Measurements from ENCODE around the gene AP2S1. TPM values are rescaled to one million over a fixed set of nuclear protein-coding genes. Genes with fewer than 3 reads are reported as not detected.
"Not testable (repeated sequence)": the region's sequence is repeated elsewhere in the genome, so short reads cannot be mapped to it uniquely, and the experiment has no call there.

AP2S1 gene
- total and polyA plus RNA-seq, 4 experiments from 2014 or later, result 40.7 to 67.6 (median 52.3) TPM

DNA sequence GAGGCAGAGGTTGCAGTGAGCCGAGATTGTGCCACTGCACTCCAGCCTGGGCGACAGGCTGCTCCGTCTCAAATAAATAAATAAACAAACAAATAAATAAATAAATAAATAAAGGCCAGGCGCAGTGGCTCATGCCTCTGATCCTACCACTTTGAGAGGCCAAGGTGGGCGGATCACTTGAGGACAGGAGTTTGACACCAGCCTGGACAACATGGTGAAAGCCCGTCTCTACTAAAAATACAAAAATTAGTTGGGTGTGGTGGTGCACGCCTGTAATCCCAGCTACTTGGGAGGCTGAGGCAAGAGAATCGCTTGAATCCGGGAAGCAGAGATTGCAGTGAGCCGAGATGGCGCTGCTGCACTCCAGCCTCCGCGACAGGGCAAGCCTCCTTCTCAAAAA lies 4.1 kb upstream of the AP2S1 start:
- H3K36me3 ChIP-seq (ENCODE audit: insufficient read depth, low read length); H3K27ac ChIP-seq (ENCODE audit: low read depth, low read length); H3K4me3 Mint-ChIP-seq; DNase-seq; H3K9me3 ChIP-seq (ENCODE audit: control insufficient read depth in 1 of 2, low read length in 2 of 2); H3K4me3 ChIP-seq (ENCODE audit: low read length in 2 of 2); POLR2A ChIA-PET (ENCODE audit: partially characterized antibody); H3K36me3 Mint-ChIP-seq; H3K27me3 Mint-ChIP-seq; H3K27me3 ChIP-seq (ENCODE audit: insufficient read depth, low read length); H3K9me3 Mint-ChIP-seq: not testable (repeated sequence)
- peaks cover 16 to 28% (median 22%) of the 10 kb centered on the region in 4 donors for H3K4me1 Mint-ChIP-seq
- intact Hi-C loops (cut with micrococcal nuclease), result loop anchor here (5.0 to 10.0 kb wide), 2 partner anchors 158 to 1510 kb away; partner anchors contain the start of genes SYNGR4 and TMEM143
- peaks cover 26% of the 10 kb centered on the region for H3K4me1 ChIP-seq (ENCODE audit: insufficient read depth, low read length)
- CTCF ChIA-PET (ENCODE audit: partially characterized antibody), result interaction anchor here (1.1 to 6.7 kb wide), 3 partner anchors 136 to 180 kb away, joined by 3 to 123 read pairs (median 3); no protein-coding TSS in a partner anchor
- H3K27ac Mint-ChIP-seq, result peak overlapping the region in 1 of 7 donors; percentile 54

DNA sequence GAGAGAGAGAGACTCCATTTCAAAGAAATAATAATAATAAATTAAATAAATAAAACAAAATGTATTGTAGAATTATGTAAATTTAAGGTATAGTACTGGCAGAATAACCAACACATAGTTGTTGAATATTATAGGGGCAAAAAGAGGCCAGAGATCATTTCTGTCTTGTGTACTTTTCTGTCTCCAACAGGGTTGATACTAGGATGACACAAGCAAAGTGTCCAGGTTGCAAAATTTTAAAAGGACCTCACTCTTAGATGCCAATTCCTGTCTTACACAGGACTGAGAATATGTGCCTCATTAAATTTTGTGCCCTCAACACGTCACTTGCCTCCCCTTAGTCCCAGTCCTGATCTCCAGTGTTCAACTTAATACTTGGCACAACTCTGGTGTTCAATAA lies 2.2 kb upstream of the AP2S1 start:
- Mint-ChIP-seq H3K9me3 (no peaks in the 10 kb centered on the region), H3K27me3 (no peaks in the 10 kb centered on the region), H3K36me3 (peaks cover under 1 to 6% of the 10 kb centered on the region in 2 donors), H3K4me3 (no peak overlapping the region), H3K27ac (peak overlapping the region in 1 of 7 donors; percentile 42), H3K4me1 (peaks cover 19 to 35% (median 25%) of the 10 kb centered on the region in 4 donors)
- POLR2A ChIA-PET (ENCODE audit: partially characterized antibody), result no interaction called here
- Histone ChIP-seq H3K4me1 (ENCODE audit: insufficient read depth, low read length) (peaks cover 25% of the 10 kb centered on the region), H3K9me3 (ENCODE audit: control insufficient read depth in 1 of 2, low read length in 2 of 2) (no peaks in the 10 kb centered on the region), H3K36me3 (ENCODE audit: insufficient read depth, low read length) (no peaks in the 10 kb centered on the region), H3K27ac (ENCODE audit: low read depth, low read length) (no peak overlapping the region), H3K4me3 (ENCODE audit: low read length in 2 of 2) (no peak overlapping the region), H3K27me3 (ENCODE audit: insufficient read depth, low read length) (no peaks in the 10 kb centered on the region)
- intact Hi-C loops (cut with micrococcal nuclease), result loop anchor here (10.0 kb wide), 1 partner anchor 1512 kb away; the partner anchor contains the start of genes SYNGR4 and TMEM143
- CTCF ChIA-PET (ENCODE audit: partially characterized antibody), result interaction anchor here (1.2 to 6.7 kb wide), 2 partner anchors 12 to 138 kb away, joined by 8 to 123 read pairs; no protein-coding TSS in a partner anchor
- no peak for DNase-seq

- POLR2A ChIA-PET (ENCODE audit: partially characterized antibody), result interaction anchor here (1.3 to 1.8 kb wide), 3 partner anchors 12 to 106 kb away, joined by 5 to 7 read pairs (median 5); no protein-coding TSS in a partner anchor
- H3K27me3 Mint-ChIP-seq, result no peaks in the 10 kb centered on the region
Measured at GRCh38 chr19:46849610-46850009, 1.0 kb downstream of the AP2S1 start.

GRCh38 chr19:46848389-46848788 lies 2.3 kb downstream of the AP2S1 start:
- H3K9me3 Mint-ChIP-seq, result no peaks in the 10 kb centered on the region
- H3K36me3 ChIP-seq (ENCODE audit: insufficient read depth, low read length), result peaks cover 8% of the 10 kb centered on the region
- H3K27me3 ChIP-seq (ENCODE audit: insufficient read depth, low read length), result no peaks in the 10 kb centered on the region
- H3K27ac Mint-ChIP-seq, result no peak overlapping the region
- no peak overlapping the region for H3K4me3 Mint-ChIP-seq
- H3K36me3 Mint-ChIP-seq, result peaks cover 16 to 21% of the 10 kb centered on the region in 2 donors
- H3K4me1 Mint-ChIP-seq, result peaks cover 16 to 33% (median 24%) of the 10 kb centered on the region in 4 donors
- no peak overlapping the region for H3K27ac ChIP-seq (ENCODE audit: low read depth, low read length)
- CTCF ChIA-PET (ENCODE audit: partially characterized antibody), result interaction anchor here (11.4 kb wide), 1 partner anchor 94 kb away, joined by 335 read pairs; no protein-coding TSS in a partner anchor
- POLR2A ChIA-PET (ENCODE audit: partially characterized antibody), result no interaction called here
- H3K27me3 Mint-ChIP-seq, result no peaks in the 10 kb centered on the region
- intact Hi-C loops (cut with micrococcal nuclease), result no loop called here
- DNase-seq, result no peak
- H3K4me1 ChIP-seq (ENCODE audit: insufficient read depth, low read length), result peaks cover 12% of the 10 kb centered on the region
- no peaks in the 10 kb centered on the region for H3K9me3 ChIP-seq (ENCODE audit: control insufficient read depth in 1 of 2, low read length in 2 of 2)
- H3K4me3 ChIP-seq (ENCODE audit: low read length in 2 of 2), result no peak overlapping the region

More at GRCh38 chr19:46849610-46850009, 1.0 kb downstream of the AP2S1 start:
- Histone ChIP-seq H3K9me3 (ENCODE audit: control insufficient read depth in 1 of 2, low read length in 2 of 2) (no peaks in the 10 kb centered on the region), H3K27ac (ENCODE audit: low read depth, low read length) (peak overlapping the region; percentile 85), H3K4me1 (ENCODE audit: insufficient read depth, low read length) (peaks cover 12% of the 10 kb centered on the region), H3K36me3 (ENCODE audit: insufficient read depth, low read length) (peaks cover under 1% of the 10 kb centered on the region), H3K4me3 (ENCODE audit: low read length in 2 of 2) (peak overlapping the region; percentile 62 to 86), H3K27me3 (ENCODE audit: insufficient read depth, low read length) (no peaks in the 10 kb centered on the region)
- Mint-ChIP-seq H3K9me3 (no peaks in the 10 kb centered on the region), H3K4me3 (peak overlapping the region; percentile 78 to 97 (median 94)), H3K36me3 (peaks cover 12 to 17% of the 10 kb centered on the region in 2 donors), H3K27ac (peak overlapping the region; percentile 62 to 96 (median 93)), H3K4me1 (peaks cover 16 to 30% (median 25%) of the 10 kb centered on the region in 4 donors)
- intact Hi-C loops (cut with micrococcal nuclease), result loop anchor here (1.0 to 10.0 kb wide), 2 partner anchors 199 to 1515 kb away; partner anchors contain the start of genes SYNGR4, TMEM143 and TMEM160
- no peak for DNase-seq
- CTCF ChIA-PET (ENCODE audit: partially characterized antibody), result interaction anchor here (1.1 to 2.6 kb wide), 3 partner anchors 9 to 164 kb away, joined by 3 to 16 read pairs (median 4); no protein-coding TSS in a partner anchor

- Histone ChIP-seq H3K4me1 (ENCODE audit: insufficient read depth, low read length) (peaks cover 12% of the 10 kb centered on the region), H3K36me3 (ENCODE audit: insufficient read depth, low read length) (peaks cover 17% of the 10 kb centered on the region), H3K27ac (ENCODE audit: low read depth, low read length) (no peak overlapping the region), H3K9me3 (ENCODE audit: control insufficient read depth in 1 of 2, low read length in 2 of 2) (no peaks in the 10 kb centered on the region), H3K27me3 (ENCODE audit: insufficient read depth, low read length) (no peaks in the 10 kb centered on the region), H3K4me3 (ENCODE audit: low read length in 2 of 2) (no peak overlapping the region)
- H3K4me3 Mint-ChIP-seq, result no peak overlapping the region
- H3K27me3 Mint-ChIP-seq, result no peaks in the 10 kb centered on the region
- ChIA-PET POLR2A (ENCODE audit: partially characterized antibody) (no interaction called here), CTCF (ENCODE audit: partially characterized antibody) (interaction anchor here (11.4 kb wide), 1 partner anchor 93 kb away, joined by 335 read pairs; no protein-coding TSS in a partner anchor)
- peaks cover 24 to 29% of the 10 kb centered on the region in 2 donors for H3K36me3 Mint-ChIP-seq
- H3K9me3 Mint-ChIP-seq, result no peaks in the 10 kb centered on the region
- peaks cover 19 to 33% (median 24%) of the 10 kb centered on the region in 4 donors for H3K4me1 Mint-ChIP-seq
- intact Hi-C loops (cut with micrococcal nuclease), result no loop called here
- DNase-seq, result no peak
- H3K27ac Mint-ChIP-seq, result peak overlapping the region in 2 of 7 donors; percentile 10 to 18
Measured at GRCh38 chr19:46847528-46847927, 3.1 kb downstream of the AP2S1 start.

GRCh38 chr19:46845959-46846459 lies 4.6 kb downstream of the AP2S1 start:
- no peaks in the 10 kb centered on the region for H3K9me3 ChIP-seq (ENCODE audit: control insufficient read depth in 1 of 2, low read length in 2 of 2)
- peak overlapping the region in 2 of 7 donors; percentile 55 to 89 for H3K27ac Mint-ChIP-seq
- no peaks in the 10 kb centered on the region for H3K27me3 ChIP-seq (ENCODE audit: insufficient read depth, low read length)
- ChIA-PET CTCF (ENCODE audit: partially characterized antibody) (interaction anchor here (11.4 kb wide), 1 partner anchor 91 kb away, joined by 335 read pairs; no protein-coding TSS in a partner anchor), POLR2A (ENCODE audit: partially characterized antibody) (no interaction called here)
- H3K27ac ChIP-seq (ENCODE audit: low read depth, low read length), result no peak overlapping the region
- H3K4me1 ChIP-seq (ENCODE audit: insufficient read depth, low read length), result peaks cover 12% of the 10 kb centered on the region
- intact Hi-C loops (cut with micrococcal nuclease), result no loop called here
- no peaks in the 10 kb centered on the region for H3K9me3 Mint-ChIP-seq
- no peak for DNase-seq
- H3K4me3 ChIP-seq (ENCODE audit: low read length in 2 of 2), result no peak overlapping the region
- H3K36me3 ChIP-seq (ENCODE audit: insufficient read depth, low read length), result peaks cover 17% of the 10 kb centered on the region
- H3K36me3 Mint-ChIP-seq, result peaks cover 28 to 41% of the 10 kb centered on the region in 2 donors
- H3K4me1 Mint-ChIP-seq, result peaks cover 19 to 33% (median 25%) of the 10 kb centered on the region in 4 donors
- no peak overlapping the region for H3K4me3 Mint-ChIP-seq
- H3K27me3 Mint-ChIP-seq, result no peaks in the 10 kb centered on the region

GRCh38 chr19:46844067-46844489 lies 6.6 kb downstream of the AP2S1 start:
- Mint-ChIP-seq H3K27me3 (no peaks in the 10 kb centered on the region), H3K9me3 (no peaks in the 10 kb centered on the region), H3K4me1 (peaks cover 7 to 15% (median 10%) of the 10 kb centered on the region in 4 donors), H3K36me3 (peaks cover 28 to 43% of the 10 kb centered on the region in 2 donors), H3K27ac (peak overlapping the region in 1 of 7 donors; percentile 36), H3K4me3 (no peak overlapping the region)
- Histone ChIP-seq H3K9me3 (ENCODE audit: control insufficient read depth in 1 of 2, low read length in 2 of 2) (no peaks in the 10 kb centered on the region), H3K36me3 (ENCODE audit: insufficient read depth, low read length) (peaks cover 24% of the 10 kb centered on the region), H3K27ac (ENCODE audit: low read depth, low read length) (no peak overlapping the region), H3K4me3 (ENCODE audit: low read length in 2 of 2) (no peak overlapping the region), H3K4me1 (ENCODE audit: insufficient read depth, low read length) (peaks cover 3% of the 10 kb centered on the region), H3K27me3 (ENCODE audit: insufficient read depth, low read length) (no peaks in the 10 kb centered on the region)
- CTCF ChIA-PET (ENCODE audit: partially characterized antibody), result interaction anchor here (0.7 to 11.4 kb wide), 4 partner anchors 77 to 169 kb away, joined by 3 to 335 read pairs (median 8); no protein-coding TSS in a partner anchor
- DNase-seq, result no peak
- intact Hi-C loops (cut with micrococcal nuclease), result no loop called here
- POLR2A ChIA-PET (ENCODE audit: partially characterized antibody), result no interaction called here
